GM23338 (cell line): ENCODE data around the gene GTPBP4. TPM values are rescaled to one million over a fixed set of nuclear protein-coding genes. Genes with fewer than 3 reads are reported as not detected.

ENCODE experiments used
- ATAC-seq: fragments of 200-7000 bp; cut with Tn5 transposase; 3 replicates; pipeline ENCODE4 v1.9.1; 2020
- DNase-seq: peaks from one replicate; pipeline ENCODE4 v3.0.0-alpha.2; 2015; ENCODE audit warnings: low spot score
- H2AFZ ChIP-seq: fragments of 200-600 bp; sonication (generic); 2 replicates; pipeline ENCODE4 v1.8.0; 2016; ENCODE audit warnings: antibody characterized with exemption, mild to moderate bottlenecking, moderate library complexity
- H3F3A ChIP-seq: fragments of 200-600 bp; sonication (generic); replicated peaks from 2 replicates; pipeline ENCODE4 v1.8.0; 2017; ENCODE audit warnings: antibody characterized with exemption, mixed run types, low read depth
- H3K27ac ChIP-seq: fragments of 200-600 bp; sonication (generic); 2 replicates; pipeline ENCODE4 v1.6.1; 2016; ENCODE audit warnings: low read depth
- H3K27me3 ChIP-seq: fragments of 200-600 bp; sonication (generic); 2 replicates; pipeline ENCODE4 v1.8.0; 2016; ENCODE audit warnings: mild to moderate bottlenecking, mixed run types, moderate library complexity; ENCODE audit not compliant: insufficient read depth
- H3K36me3 ChIP-seq: fragments of 200-600 bp; sonication (generic); 2 replicates; pipeline ENCODE4 v1.8.0; 2016; ENCODE audit warnings: mild to moderate bottlenecking; ENCODE audit not compliant: insufficient read depth
- H3K4me1 ChIP-seq: fragments of 200-600 bp; sonication (generic); 2 replicates; pipeline ENCODE4 v1.8.0; 2016; ENCODE audit warnings: mild to moderate bottlenecking, moderate library complexity; ENCODE audit not compliant: insufficient read depth
- H3K4me2 ChIP-seq: fragments of 200-600 bp; sonication (generic); 2 replicates; pipeline ENCODE4 v1.7.1; 2017; ENCODE audit warnings: mixed run types
- H3K4me3 ChIP-seq: fragments of 200-600 bp; sonication (generic); 2 replicates; pipeline ENCODE4 v1.6.1; 2016; ENCODE audit warnings: mixed run types
- H3K79me2 ChIP-seq: fragments of 200-600 bp; sonication (generic); replicated peaks from 2 replicates; pipeline ENCODE4 v1.8.0; 2017; ENCODE audit warnings: mild to moderate bottlenecking; ENCODE audit not compliant: insufficient read depth
- H3K9me2 ChIP-seq: fragments of 200-600 bp; sonication (generic); 2 replicates; pipeline ENCODE4 v1.8.0; 2017; ENCODE audit not compliant: insufficient read depth
- H4K20me1 ChIP-seq: fragments of 200-600 bp; sonication (generic); replicated peaks from 2 replicates; pipeline ENCODE4 v1.8.0; 2017; ENCODE audit warnings: mild to moderate bottlenecking; ENCODE audit not compliant: insufficient read depth
- H3K27ac Mint-ChIP-seq: 2 replicates; pipeline ENCODE4 v1.8.0; 2020; ENCODE audit warnings: inconsistent platforms, mild to moderate bottlenecking, moderate library complexity, mixed read lengths
- H3K27me3 Mint-ChIP-seq: 3 replicates; pipeline ENCODE4 v1.8.0; 2022; ENCODE audit warnings: low read depth, mild to moderate bottlenecking, moderate library complexity, mixed read lengths, inconsistent platforms; ENCODE audit not compliant: insufficient read depth, poor library complexity
- H3K36me3 Mint-ChIP-seq: 3 replicates; pipeline ENCODE4 v1.8.0; 2021; ENCODE audit warnings: low read depth, mild to moderate bottlenecking, inconsistent platforms, moderate library complexity, mixed read lengths
- H3K4me1 Mint-ChIP-seq: 3 replicates; pipeline ENCODE4 v1.8.0; 2020; ENCODE audit warnings: mild to moderate bottlenecking, inconsistent platforms, mixed read lengths
- H3K4me3 Mint-ChIP-seq: 3 replicates; pipeline ENCODE4 v1.8.0; 2021; ENCODE audit warnings: moderate library complexity, mild to moderate bottlenecking, inconsistent platforms, mixed read lengths
- H3K9me3 Mint-ChIP-seq: 3 replicates; pipeline ENCODE4 v1.8.0; 2020; ENCODE audit warnings: moderate library complexity, mild to moderate bottlenecking, inconsistent platforms, mixed read lengths
- CREB1 ChIP-seq: fragments of 250-450 bp; sonication (Bioruptor Pico); IDR thresholded peaks from 2 replicates; pipeline ENCODE4 v1.5.0; 2020; ENCODE audit warnings: low read depth, mild to moderate bottlenecking, moderate library complexity
- CTCF ChIP-seq, 2 experiments: fragments of 200-600 bp in 1 of 2; sonication (generic) in 1 of 2; conservative IDR thresholded peaks; 2 replicates each; pipeline versions ENCODE4 v1.5.1 to v1.6.1; 2016 to 2017; ENCODE audit warnings: antibody characterized with exemption in 2 of 2, low read depth in 2 of 2, mild to moderate bottlenecking in 2 of 2, moderate library complexity in 1 of 2
- ETS1 ChIP-seq: IDR thresholded peaks from 2 replicates; pipeline ENCODE4 v1.6.1; 2016; ENCODE audit warnings: antibody characterized with exemption
- JUNB ChIP-seq: IDR thresholded peaks from one replicate; pipeline ENCODE4 v1.6.1; 2016; ENCODE audit warnings: antibody characterized with exemption; ENCODE audit not compliant: unreplicated experiment
- NANOG ChIP-seq: IDR thresholded peaks from 2 replicates; pipeline ENCODE4 v1.6.1; 2016; ENCODE audit warnings: antibody characterized with exemption, borderline replicate concordance
- POLR2AphosphoS5 ChIP-seq: IDR thresholded peaks from 2 replicates; pipeline ENCODE4 v1.6.1; 2016; ENCODE audit warnings: antibody characterized with exemption, low read depth
- REST ChIP-seq: IDR thresholded peaks from one replicate; pipeline ENCODE4 v1.6.1; 2018; ENCODE audit warnings: antibody characterized with exemption; ENCODE audit not compliant: unreplicated experiment
- STAT1 ChIP-seq: IDR thresholded peaks from one replicate; pipeline ENCODE4 v1.6.1; 2016; ENCODE audit warnings: antibody characterized with exemption; ENCODE audit not compliant: unreplicated experiment
- ZNF331 ChIP-seq: fragments of 250-450 bp; sonication (Bioruptor Pico); IDR thresholded peaks from 2 replicates; pipeline ENCODE4 v1.5.0; 2020; ENCODE audit warnings: low read depth, mild to moderate bottlenecking, moderate library complexity
- polyA plus RNA-seq: library from polyadenylated mRNA; unstranded; fragments of >200 nt; fragmentation: Nextera tagmentation; extraction: Ambion mirVana; gene quantifications from 2 replicates; pipeline ENCODE4 v1.2.1, GENCODE V29; 2016
- total RNA-seq: library from RNA; depleted of rRNA; stranded (reverse); fragments of >200 nt; shearing (Covaris generic); gene quantifications from 2 replicates; pipeline ENCODE4 v1.2.3, GENCODE V29; 2014

The GTPBP4 gene
- total and polyA plus RNA-seq, 2 experiments from 2014 or later: 56.5 to 62.6 TPM

- H3K9me3 Mint-ChIP-seq: no peaks in the 10 kb centered on the region
- H3F3A ChIP-seq: peaks cover 4% of the 10 kb centered on the region; the same call in 1 of the 2 replicates
- peaks cover 58% of the 10 kb centered on the region for H3K79me2 ChIP-seq
- H3K4me3 ChIP-seq: no peak overlapping the region
- peaks cover 36% of the 10 kb centered on the region for H4K20me1 ChIP-seq
- H3K4me1 ChIP-seq: no peaks in the 10 kb centered on the region
- TF ChIP-seq CREB1 (CRISPR knock-in tag): no peak
- TF ChIP-seq POLR2AphosphoS5: no peak
- peaks cover 96% of the 10 kb centered on the region for H3K36me3 ChIP-seq
- H3K27me3 Mint-ChIP-seq: peaks cover 5% of the 10 kb centered on the region
- no peaks in the 10 kb centered on the region for H3K9me2 ChIP-seq
- H3K4me2 ChIP-seq: no peak overlapping the region
- no peaks in the 10 kb centered on the region; the same call in 2 of the 3 replicates for H3K4me1 Mint-ChIP-seq
- no peak overlapping the region for H3K27ac ChIP-seq
- no peak for DNase-seq
- H3K4me3 Mint-ChIP-seq: no peak overlapping the region
- H2AFZ ChIP-seq: no peak overlapping the region
- ATAC-seq: no peak
- peaks cover 98% of the 10 kb centered on the region for H3K36me3 Mint-ChIP-seq
- no peak overlapping the region for H3K27ac Mint-ChIP-seq
- H3K27me3 ChIP-seq: no peaks in the 10 kb centered on the region
Measured at GRCh38 chr10:1003884-1004670, 15.8 kb downstream of the GTPBP4 start.

- no peak for DNase-seq
- Mint-ChIP-seq H3K27me3 (peaks cover 9% of the 10 kb centered on the region), H3K9me3 (no peaks in the 10 kb centered on the region), H3K4me1 (peaks cover 4% of the 10 kb centered on the region; the same call in 2 of the 3 replicates), H3K36me3 (peaks cover 98% of the 10 kb centered on the region), H3K27ac (no peak overlapping the region), H3K4me3 (no peak overlapping the region)
- ATAC-seq: no peak
- Histone ChIP-seq H3K4me1 (no peaks in the 10 kb centered on the region), H3F3A (peaks cover 4% of the 10 kb centered on the region; the same call in 1 of the 2 replicates), H3K27me3 (no peaks in the 10 kb centered on the region), H3K36me3 (peaks cover 81% of the 10 kb centered on the region), H3K9me2 (no peaks in the 10 kb centered on the region), H3K27ac (no peak overlapping the region), H3K4me3 (no peak overlapping the region), H2AFZ (no peak overlapping the region), H3K4me2 (no peak overlapping the region), H3K79me2 (peaks cover 36% of the 10 kb centered on the region), H4K20me1 (peaks cover 33% of the 10 kb centered on the region)
- TF ChIP-seq CTCF (conservative IDR thresholded peaks at IDR 0.05; ENCODE audit: low read depth in 2 of 2) (no peak), ZNF331 (CRISPR knock-in tag) (no peak), ETS1 (no peak), REST (no peak), POLR2AphosphoS5 (no peak), STAT1 (no peak), JUNB (no peak), NANOG (no peak)
Measured at GRCh38 chr10:1006573-1006972, 18.3 kb downstream of the GTPBP4 start.
